Amniotic epithelial cell (primary cell): ENCODE results near the gene ITGA2B.
"Not testable (repeated sequence)": the region's sequence is repeated elsewhere in the genome, so short reads cannot be mapped to it uniquely, and the experiment has no call there.

Experiments used
- DNase-seq: peaks from one replicate; pipeline ENCODE4 v3.0.0-alpha.2; 2010; ENCODE audit warnings: low read depth

The ITGA2B gene

DNA sequence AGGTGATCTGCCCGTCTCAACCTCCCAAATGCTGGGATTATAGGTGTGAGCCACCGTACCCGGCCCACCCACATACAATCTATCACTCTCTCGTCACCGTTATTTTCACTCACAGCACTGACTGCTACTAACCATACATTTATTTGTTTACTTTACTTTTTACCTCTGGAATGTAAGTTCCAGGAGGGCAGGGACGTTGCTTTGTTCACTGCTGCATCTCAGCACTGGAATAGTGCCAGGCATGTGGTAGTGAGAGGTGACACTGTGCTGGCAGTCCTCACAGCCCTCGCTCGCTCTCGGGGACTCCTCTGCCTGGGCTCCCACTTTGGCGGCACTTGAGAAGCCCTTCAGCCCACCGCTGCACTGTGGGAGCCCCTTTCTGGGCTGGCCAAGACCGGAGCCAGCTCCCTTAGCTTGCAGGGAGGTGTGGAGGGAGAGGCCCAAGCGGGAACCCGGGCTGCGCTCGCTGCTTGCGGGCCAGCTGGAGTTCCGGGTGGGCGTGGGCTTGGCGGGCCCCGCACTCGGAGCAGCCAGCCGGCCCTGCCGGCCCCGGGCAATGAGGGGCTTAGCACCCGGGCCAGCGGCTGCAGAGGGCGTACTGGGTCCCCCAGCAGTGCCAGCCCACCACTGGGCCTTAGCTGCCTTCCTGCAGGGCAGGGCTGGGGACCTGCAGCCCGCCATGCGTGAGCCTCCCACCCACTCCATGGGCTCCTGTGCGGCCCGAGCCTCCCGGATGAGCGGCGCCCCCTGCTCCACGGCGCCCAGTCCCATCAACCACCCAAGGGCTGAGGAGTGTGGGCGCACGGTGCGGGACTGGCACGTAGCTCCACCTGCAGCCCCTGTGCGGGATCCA lies 20.8 kb downstream of the ITGA2B start:
- DNase-seq: not testable (repeated sequence)

DNA sequence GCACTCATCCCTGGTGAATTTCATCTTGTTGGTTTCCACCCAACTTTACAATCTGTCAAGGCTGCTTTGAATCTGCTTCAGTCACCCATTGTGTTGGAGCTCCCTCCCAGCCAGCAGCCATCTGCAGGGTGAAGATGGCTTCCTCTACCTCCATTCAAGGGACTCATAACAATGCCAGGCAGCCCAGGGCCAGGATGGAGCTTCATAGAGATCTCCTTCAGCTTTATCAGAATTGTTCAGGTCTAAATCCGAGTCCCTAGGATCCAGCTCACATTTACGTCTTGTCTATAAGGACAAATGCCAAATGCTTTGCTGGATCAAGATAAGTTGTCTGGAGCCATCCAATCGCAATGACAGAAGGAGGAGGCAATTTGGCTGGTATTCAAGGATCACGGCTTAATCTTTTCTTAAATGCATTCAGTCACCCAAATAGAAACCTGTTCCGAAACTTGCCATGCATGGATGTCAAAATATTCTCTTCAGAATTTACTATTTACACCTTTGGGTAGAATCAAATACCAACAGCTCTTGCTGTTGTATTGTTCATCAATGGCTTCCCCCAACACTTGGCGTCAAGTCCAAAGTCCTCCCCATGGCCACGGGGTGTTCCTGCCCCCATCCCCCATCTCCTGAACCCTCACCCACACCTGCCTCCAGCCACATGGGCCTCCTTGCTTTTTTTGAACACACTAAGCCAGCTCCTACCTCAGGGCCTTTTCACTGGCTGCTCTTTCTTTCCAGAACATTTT lies 22.0 kb downstream of the ITGA2B start:
- no peak for DNase-seq

DNA sequence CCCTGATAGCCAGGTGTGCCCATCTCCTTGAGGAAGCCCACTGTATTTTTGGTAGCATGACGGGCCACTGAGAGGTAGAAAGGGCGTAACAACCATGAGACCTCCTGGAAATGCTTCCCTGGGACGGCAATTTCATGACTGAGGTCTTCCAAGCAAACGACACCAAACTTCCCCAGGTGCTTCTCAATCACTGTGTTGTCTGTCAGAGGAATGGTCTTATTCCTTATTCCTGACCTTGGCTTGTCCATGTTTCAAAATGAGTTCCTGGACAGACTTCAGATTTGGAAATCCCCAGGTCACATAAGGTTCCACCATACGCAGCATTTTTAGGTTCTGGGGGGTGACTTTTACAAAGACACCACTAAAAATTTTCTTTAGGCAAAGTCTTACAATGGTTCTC lies 24.4 kb downstream of the ITGA2B start:
- DNase-seq: not testable (repeated sequence)

DNA sequence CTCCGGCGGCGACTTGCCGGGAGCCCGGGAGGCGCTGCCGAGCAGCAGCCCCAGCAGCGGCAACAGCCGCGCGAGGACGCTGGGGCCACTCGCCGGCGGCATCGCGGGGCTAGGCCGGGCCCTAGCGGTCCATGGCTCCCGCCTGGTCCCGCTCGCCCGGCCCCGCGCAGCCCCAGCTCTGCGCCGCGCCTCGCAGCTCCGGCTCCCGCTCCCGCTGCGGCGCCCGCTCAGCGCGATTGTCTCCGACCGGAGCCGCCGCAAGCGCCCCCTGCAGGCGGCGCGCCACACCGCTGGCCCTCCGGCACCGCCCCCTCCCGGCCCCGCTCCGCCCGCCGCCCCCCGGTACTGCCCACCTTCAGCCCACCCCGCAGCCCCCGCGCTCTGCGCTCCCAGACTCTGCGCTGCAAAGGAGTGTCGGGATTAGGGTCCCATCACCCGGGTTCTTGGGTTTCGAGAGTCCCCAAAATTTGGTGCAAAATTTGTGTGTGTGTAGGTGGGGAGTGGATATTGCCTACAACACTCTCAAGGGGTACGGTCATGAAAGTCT lies 25.8 kb downstream of the ITGA2B start, which contains the start of gene FAM171A2:
FAM171A2 (minus strand) TSS at position 241 of the 547 bp plus-strand sequence; CDS start at position 102, 139 bp downstream.
- no peak for DNase-seq

DNA sequence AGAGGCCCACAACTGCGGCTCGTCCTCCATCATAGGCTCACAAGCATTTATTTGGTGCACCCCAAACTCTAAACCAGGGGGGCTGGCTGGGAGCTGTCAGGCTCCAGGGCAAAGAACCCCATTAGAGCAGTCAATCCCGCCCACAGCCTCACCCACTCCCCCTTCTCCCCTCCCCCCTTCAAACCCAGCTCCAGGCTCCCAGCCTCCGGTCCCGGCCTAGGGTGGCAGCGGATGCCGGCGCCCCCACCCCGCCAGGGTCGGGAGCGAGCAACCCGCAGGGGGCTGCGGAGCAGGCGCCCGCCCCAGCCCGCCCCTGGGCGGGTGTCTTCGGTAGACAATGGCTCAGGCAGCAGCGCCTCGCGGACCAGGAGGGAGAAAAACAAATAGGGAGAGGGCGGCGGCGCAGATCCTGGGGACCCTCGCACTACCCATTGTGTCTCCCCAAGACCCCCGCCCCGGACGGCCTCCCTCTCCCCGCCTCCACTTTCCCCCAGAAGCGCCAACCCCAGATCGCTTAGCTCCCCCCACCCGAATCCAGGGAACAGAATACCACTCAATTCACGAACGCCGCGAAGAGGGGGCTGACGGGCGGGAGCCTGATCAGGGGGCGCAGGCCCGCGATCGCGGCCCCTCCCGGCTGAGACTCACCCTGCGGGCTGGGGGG lies 26.4 kb downstream of the ITGA2B start:
- DNase-seq: no peak

DNA sequence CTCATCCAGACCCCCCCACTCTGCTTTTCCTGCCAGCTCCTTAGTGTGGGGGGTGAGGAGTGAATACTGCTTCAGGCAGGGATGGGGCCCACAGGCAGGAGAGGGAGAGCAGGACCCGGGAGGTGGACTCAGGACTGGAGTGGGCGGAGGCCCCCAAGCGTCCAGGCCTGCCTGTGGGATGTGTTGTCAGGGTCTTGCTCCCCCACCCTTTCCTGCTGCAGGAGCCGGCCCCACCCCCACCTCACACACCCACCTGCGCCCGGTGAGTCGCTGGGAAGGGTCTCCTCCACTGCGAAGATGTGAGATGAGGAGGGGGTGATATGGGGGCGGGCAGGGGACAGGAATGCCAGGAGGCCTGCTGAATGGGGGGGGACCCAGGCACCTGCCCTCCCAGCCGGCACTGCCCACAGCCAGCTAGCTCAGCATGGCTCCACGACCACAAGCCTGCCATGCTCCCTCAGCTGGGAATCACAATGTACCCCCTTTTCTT lies 26.9 kb downstream of the ITGA2B start:
- no peak for DNase-seq

DNA sequence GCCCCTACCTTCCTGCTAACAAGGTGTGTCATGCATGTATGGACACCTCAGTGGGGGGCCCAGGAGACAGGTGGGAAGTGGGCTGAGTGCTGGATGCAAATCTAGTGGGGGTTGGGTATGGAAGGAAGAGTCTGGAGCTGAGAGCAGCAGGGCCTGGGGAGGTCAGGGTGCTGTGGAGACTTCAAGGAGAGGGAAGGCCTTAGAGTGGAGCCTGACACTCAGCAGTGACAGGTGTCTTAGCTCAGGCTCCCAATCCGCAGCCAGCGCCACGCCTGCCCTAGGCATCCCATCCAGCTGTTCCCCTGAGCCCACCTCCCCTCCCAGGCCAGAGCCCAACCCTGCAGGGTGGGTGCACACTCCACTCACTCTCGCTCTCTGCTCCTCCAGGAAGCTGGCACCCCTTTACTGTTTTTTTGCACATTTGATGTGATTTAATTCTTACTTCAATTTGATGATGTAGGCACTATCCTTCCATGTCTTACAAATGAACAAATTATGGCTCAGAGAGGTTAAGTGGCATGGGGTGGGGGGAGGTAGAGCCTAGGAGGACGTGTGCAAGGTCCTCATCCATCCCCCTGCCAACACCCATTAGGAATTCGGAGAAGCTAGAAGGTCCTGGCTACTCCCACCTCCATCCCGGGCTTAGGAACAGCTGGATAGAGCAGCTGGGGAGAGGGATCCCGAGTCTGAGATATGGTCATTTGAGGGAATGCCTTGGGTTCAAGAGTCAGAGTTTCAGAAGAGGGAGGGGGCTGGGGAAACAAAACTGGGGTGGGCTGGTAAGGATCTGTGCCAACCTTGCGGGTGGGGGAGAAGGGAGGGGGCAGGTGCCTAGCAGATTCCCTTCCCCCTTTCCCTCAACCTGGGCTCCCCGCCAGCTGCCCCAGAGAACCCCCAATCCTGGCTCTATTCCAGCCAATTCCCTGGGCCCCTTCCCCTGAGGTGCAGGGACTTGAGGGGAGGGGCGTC lies 27.9 kb downstream of the ITGA2B start:
- DNase-seq: no peak

DNA sequence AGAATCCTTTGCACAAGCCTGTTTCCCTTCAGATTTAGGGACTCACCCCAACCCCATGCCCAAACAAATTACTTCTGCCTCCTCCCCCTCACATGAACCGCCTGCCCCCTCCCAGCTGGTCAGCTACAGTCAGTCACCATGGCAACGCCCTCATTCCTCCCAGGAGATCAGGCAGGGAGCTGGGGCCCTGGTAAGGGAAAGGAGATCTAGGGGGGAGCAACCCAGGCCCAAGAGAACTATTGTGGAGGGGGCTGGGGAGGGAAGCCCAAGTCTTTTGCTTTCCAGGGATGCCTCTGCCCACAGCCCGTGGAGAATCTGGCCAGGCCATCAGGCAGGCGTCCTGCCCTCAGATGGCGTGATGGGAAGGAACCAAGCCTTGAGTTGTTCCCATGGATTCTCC lies 28.6 kb downstream of the ITGA2B start:
- peak; percentile 75 for DNase-seq

DNA sequence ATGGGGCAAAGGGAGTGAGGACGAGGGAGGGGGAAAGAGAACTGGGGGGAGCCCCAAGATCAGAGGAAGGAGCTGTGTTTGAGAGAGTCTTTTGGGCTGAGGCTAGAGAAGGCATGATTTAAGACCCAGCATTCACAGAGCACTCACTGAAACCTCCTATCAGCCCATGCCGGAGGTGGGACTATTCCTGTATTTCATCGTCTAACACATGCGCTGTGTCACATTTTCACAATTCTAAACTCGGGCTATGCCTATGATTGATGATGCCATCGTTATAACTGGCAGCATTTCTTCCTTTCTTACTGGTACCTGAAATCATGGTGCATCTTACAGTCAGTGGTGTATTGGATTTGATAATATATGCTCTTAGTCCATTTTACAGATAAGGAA lies 29.3 kb downstream of the ITGA2B start:
- no peak for DNase-seq

DNA sequence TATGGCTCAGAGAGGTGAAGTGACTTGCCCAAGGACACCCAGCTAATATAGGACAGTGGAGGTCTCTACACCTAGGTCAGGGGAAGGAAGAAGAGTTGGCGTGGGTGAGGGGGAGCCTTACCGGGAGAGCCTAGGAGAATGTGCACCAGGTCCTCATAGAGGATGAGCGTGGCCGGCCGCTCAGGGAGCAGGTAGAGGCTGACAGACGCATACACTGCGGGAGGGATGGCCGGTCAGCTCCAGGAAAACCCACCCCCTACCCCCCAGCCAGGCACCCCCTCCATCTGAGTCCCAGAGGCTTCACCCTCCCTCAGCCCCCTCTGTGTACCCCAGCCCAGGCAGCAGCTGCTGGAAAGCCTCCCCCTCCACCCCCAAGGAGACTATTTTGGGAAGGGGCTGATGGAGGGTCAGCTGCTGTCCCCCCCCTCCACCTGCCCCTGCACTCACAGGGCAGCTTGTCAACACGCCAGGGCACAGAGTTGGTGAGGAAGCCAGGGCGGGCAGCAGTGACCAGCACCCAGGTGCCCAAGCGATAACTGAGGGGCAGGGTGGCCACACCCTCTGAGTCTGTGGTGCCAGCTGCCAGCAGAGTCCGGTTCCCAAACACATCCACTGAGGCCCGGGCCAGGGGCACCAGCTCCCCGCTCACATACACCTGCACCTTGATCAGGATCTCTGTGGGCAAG lies 29.8 kb downstream of the ITGA2B start:
- no peak for DNase-seq

DNA sequence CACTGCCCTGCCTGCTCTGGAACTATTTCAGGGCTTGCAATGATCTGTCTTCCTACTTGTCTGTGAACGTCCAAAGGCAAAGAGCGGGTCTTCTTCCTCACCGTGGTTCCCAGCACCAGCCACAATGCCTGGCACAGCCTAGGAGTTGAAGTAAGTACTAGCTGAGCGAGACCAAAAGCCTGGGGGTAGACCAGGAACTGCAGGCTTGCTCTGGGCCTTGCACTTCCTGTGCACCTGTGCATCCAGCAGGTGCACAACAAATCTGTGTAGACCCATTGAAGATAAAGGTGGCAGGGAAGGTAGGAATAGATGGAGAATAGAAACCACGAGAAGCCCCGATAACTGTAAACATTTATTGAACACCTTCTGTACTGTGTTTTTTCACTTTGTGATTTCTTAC lies 30.4 kb downstream of the ITGA2B start:
- no peak for DNase-seq

DNA sequence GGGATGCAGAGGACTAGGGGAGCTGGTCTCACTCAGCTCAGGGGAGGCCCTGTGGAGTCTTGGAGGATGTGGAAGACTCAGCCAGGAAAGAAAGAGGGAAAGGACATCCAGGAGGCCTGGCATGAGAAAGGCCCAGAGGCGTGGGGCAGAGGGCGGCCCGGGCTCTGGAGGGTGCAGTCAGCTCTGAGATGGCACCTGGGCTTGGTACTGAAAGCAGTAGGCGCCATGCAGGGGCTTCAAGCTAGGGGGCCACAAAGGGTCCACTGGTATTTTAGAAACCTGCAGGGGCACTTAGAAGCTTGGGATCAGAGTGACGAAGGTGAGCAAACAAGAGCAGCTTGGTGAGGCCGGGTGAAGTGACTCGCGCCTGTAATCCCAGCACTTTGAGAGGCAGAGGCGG lies 31.4 kb downstream of the ITGA2B start:
- no peak for DNase-seq

DNA sequence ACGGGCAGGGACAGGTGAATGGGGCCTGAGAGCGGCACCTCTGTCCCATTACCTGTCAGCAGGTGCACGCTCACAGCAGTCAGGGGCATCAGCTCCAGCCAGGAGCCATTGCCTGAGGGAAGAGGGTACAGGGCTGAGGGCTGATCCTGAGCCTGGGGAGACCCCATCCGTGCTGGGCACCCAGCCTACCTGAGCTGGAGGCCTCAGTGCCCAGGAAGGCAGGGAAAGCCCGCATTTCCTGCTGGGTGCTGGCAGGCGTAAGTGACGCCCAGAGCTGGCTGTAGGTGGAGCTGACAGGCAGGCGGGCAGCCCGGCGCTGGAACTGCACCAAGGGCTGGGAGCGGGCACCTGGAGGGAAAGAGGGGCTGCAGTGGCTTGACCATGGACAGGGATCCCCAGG lies 33.2 kb downstream of the ITGA2B start:
- no peak for DNase-seq

DNA sequence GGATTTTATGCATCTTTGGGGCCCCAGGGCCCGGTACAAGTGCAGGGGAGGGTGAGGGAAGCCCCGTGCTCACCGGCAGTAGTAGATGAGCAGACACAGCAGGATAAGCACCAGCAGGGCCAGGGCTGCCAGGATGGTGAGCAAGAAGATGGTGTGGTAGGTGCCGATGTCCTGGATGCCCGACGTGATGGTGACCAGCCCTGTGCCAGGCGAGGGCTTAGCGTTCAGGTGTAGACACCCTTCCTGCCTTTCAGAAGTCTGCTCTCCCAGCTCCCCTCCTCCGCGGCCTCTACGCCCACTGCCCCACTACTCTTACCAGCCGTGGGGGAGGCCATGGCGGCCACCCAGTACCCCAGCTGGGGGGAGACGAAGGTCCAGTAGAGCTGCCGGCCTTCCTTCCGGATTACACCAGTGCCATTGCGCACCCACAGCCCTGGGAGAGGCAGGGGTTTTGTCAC lies 33.8 kb downstream of the ITGA2B start:
- no peak for DNase-seq

DNA sequence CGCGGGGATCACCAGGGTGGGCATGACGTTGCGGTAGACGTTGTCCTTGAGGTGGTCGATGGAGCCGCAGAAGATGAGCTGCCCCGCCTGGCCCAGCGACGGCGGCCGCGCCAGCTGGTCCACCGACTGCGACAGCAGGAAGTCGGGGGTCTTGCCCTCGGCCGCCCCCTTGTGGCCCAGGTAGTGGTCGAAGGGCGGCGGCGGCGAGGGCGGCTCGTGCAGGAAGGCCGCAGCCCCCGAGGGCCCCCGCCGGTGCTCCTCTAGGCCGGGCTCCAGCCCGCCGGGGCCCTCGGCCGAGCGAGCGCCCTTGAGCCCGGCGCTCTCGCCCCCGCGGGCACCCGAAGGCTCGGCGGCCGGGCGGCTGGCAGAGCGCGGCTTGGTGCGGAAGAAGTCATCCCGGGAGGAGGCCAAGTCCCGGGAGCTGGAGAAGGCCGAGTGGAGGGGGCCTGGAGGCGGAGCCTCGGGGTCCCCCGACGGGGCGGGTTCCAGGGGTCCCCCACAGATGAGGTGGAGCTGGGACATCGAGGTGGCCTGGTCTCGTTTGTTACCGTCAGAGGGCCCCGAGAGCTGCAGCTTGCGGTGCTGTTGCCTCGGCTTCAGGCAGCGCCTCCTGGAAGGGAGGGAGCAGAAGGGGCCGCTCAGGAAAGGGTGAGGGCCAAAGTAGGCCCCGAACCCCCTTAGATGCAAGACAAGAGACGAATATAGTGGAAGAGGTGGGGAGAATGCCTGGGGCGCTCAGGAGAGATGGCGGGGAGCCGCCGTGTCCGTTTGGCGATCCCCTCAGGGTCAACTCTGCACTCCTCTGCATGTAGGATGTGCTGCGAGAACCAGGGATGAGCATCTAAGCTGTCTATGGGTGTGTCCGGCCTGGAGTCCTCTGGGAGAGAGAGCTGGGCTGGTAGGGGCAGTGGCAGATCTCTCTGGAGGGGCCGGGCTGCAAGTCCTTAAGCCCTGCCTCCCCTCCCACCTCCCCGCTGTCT lies 34.6 kb downstream of the ITGA2B start:
- DNase-seq: no peak

DNA sequence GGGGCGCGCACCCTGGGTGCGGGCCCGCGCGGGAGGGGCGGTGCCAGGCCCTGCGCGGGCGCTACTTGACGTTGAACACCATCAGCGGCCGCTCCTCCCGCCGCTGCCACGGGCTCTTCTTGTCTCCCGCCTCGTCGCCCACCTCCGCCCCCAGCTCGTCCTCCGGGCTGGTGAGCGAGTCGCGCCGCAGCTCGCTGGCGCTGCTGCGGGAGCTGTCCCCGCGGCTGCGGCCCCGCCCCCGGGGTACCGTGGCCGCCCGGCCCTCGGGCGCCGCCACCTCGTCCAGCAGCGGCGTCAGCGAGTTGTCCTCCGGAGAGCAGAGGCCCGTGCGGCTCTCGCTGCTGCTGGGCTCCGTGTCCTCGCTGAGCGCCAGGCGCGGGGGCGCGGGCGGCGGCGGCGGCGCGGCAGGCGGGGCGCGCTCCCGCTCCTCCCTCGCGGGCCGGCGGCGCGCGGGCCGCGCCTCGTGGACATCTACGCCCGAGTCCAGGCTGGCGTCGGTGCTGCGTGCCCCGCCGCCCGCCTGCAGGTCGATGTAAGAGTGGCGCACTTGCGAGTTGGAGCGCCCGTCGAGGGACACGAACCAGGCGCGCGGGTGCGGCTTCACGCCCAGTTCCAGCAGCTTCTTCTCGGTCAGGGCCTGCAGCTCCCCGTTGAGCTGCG lies 35.6 kb downstream of the ITGA2B start:
- no peak for DNase-seq

DNA sequence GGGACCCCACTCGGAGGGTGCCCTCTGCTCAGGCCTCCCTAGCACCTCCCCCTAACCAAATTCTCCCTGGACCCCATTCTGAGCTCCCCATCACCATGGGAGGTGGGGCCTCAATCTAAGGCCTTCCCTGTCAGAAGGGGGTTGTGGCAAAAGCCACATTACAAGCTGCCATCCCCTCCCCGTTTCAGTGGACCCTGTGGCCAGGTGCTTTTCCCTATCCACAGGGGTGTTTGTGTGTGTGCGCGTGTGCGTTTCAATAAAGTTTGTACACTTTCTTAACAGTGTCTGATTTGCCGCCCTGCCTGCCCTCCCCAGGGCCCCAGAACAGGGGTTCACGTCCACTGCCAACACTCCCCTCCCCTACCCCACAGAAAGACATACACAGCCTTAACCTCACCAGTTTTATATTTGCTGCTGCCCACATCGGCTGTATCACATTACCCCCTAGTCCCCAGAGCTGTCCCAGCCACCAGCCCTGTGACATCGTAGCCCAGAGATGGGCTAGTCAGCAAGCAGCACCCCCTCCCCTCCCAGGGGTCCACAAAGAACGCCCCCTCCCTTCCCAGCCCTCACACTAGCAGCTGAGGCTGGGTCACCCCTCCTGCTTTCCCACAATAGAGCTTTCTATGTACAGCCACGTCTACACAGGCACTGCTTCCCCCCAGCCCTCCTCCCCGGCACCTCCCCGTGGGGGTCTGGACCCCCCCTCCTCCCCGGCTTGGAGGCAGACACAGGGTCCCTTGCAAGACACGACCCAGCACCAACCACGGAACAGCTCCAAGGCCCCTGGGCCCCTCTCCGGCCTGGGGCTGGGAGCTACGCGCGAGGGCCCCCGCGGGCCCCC lies 36.4 kb downstream of the ITGA2B start:
- no peak for DNase-seq
